RCC 7860 (cell line): ENCODE measurements around the gene PNN.
"Not testable (repeated sequence)": the region's sequence is repeated elsewhere in the genome, so short reads cannot be mapped to it uniquely, and the experiment has no call there.

Source experiments
- DNase-seq: peaks from one replicate; pipeline ENCODE4 v3.0.0-alpha.2; 2015; ENCODE audit warnings: low spot score
- FAIRE-seq: peaks from 2 replicates; lab custom pipeline; 2012; peaks lifted over from hg19 to GRCh38; lab: Jason Lieb, UNC

Gene PNN

DNA sequence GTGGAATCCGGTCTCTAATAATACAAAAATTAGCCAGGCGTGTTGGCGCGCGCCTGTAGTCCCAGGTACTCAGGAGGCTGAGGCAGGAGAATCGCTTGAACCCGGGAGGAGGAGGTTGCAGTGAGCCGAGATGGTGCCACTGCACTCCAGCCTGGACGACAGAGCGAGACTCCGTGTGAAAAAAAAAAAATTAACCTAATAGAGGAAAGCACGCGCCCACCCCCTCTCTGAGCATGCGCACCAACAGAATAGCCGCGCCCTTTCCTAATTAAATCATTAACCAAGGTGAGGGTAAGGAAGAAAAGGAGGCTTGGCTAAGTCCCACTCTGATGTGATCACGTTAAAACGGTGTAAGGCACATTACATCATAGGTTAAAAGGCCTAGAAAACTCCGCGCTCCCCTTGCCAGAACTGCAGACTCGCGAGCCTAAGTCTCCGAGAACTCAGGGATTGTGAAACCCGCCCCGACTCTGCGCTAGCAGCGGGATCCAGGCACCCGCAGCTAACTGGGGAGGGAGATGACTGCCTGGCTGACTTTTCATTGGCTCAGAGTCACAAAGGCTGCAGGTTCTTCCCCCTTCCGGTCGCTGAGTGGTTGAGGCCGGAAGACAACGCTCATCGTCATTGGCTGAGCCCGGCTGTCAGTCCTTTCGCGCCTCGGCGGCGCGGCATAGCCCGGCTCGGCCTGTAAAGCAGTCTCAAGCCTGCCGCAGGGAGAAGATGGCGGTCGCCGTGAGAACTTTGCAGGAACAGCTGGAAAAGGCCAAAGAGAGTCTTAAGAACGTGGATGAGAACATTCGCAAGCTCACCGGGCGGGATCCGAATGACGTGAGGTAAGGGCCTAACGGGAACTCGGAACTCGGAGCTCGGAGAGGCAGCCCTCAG lies at the start of gene PNN:
Gene PNN (plus strand): TSS at position 695 of the 885 bp plus-strand sequence. CDS start 26 bp downstream, at position 721.
- FAIRE-seq (peak; percentile 82), DNase-seq (peak; percentile 97)

DNA sequence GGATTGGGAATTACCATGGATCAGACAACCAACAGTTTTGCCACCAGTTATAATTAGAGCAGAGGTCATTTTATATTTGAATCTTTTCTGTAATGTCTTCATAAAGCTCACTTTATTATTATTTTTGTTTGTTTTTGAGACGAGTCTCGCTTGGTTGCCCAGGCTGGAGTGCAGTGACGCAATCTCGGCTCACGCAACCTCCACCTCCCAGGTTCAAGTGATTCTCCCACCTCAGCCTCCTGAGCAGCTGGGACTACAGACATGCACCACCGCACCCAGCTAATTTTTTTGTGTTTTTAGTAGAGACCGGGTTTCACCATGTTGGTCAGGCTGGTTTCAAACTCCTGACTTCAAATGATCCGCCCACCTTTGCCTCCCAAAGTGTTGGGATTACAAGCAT lies 37.2 kb upstream of the PNN start:
- FAIRE-seq, DNase-seq: not testable (repeated sequence)

DNA sequence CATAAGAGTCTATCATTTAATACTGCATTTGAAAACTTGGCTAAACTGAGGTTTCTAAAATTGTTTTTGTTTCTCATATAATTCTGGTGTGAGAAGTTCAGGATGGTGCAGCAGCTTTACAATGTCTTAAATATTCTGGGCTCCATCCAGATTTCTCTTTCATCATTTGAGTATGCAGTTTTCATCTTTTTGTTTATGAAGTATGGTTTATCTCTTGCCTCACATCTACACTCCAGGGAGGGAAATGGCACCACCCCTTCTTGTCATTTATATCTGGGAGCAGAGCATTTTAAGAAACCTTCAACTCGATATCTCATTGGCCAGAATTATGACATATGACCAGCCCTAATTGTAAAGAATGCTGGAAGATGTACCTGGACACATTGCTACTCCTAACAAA lies 36.6 kb upstream of the PNN start:
- no peak for DNase-seq
- no peak for FAIRE-seq

DNA sequence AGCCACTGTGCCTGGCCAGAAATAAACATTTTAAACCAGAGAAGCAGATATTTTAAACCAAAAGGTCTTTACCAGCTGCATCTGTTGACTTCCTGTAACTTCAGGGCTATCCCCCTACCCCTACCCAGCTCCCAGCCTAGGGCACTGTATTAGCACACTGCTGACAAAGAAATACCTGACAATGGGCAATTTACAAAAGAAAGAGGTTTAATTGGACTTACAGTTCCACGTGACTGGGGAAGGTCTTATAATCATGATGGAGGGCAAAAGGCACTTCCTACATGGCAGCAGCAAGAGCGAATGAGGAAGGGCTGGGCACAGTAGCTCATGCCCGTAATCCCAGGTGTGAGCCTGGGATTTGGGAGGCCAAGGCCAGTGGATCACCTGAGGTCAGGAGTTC lies 34.9 kb upstream of the PNN start:
- DNase-seq = no peak
- no peak for FAIRE-seq

DNA sequence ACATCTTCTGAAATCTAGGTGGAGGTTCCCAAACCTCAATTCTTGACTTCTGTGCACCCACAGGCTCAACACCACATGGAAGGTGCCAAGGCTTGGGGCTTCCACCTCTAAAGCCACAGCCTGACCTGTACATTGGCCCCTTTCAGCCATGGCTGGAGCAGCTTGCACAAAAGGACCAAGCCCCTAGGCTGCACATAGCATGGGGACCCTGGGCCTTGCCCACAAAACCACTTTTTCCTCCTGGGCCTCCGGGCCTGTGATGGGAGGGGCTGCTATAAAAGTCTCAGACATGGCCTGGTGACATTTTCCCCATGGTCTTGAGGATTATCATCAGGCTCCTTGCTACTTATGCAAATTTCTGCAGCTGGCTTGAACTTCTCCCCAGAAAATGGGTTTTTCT lies 33.4 kb upstream of the PNN start:
- not testable (repeated sequence) for FAIRE-seq, DNase-seq

DNA sequence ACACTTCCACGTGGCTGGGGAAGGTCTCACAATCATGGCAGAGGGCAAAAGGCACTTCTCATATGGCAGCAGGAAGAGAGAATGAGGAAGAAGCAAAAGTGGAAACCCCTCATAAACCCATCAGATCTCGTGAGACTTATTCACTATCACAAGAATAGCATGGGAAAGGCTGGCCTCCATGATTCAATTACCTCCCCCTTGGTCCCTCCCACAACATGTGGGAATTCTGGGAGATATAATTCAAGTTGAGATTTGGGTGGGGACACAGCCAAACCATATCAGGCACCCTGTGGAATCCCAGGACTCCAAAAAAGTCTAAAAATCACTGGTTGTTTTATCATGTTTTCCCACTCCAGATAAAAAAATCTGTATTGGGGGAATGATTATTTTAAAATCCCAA lies 31.8 kb upstream of the PNN start:
- not testable (repeated sequence) for FAIRE-seq

DNA sequence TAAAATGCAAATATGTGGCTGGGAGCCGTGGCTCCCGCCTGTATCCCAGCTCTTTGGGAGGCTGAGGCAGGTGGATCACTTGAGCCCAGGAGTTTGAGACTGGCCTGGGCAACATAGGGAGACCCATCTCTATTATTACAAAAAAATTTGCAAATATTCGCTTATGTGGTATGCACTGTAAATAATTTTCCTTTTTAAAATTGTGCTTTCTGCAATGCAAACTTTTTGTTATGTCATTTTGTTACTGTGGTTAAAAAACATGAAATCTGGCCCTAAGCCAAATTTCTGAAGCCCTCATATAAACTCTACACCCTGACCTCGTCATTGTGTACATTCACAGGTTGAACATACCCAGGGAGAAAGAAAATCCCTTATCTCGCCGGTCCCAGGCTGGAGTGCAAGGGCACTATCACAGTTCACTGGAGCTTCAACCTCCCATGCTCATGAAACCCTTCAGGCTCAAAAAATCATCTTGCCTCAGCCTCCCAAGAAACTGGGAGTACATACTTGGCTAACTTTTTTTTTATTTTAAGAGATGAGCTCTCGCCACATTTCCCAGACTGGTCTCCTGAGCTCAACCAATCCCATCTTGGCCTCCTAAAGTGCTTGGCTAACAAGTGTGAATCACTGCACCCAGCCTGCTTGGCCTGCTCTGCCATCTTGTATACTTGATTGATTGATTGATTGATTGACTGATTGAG lies 29.6 kb upstream of the PNN start:
- DNase-seq (no peak), FAIRE-seq (no peak)

More for the DNA sequence above, 31.8 kb upstream of the PNN start:
- DNase-seq = not testable (repeated sequence)

DNA sequence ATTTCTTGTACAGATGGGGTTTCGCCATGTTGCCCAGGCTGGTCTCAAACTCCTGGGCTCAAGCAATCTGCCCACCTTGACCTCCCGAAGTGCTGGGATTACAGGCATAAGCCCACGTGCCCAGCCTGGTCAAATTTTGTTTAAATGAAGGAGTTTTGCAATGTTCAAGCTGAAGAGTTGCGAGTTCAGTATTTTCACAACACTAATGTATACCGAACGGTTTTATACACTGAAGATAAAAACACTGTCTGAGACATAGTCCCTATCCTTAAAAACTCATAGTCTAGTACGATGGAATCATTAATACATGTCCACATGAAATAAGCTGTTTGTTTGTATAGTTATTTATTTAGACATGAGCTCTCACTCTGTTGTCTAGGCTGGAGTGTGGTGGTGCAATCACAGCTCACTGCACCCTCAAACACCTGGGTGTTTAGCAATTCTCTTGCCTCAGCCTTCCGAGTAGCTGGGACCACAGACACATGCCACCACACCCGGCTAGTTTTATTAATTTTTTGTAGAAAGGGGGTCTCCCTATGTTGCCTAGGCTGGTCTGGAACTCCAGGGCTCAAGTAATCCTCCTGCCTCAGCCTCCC lies 20.4 kb upstream of the PNN start:
- FAIRE-seq (no peak), DNase-seq (no peak)

DNA sequence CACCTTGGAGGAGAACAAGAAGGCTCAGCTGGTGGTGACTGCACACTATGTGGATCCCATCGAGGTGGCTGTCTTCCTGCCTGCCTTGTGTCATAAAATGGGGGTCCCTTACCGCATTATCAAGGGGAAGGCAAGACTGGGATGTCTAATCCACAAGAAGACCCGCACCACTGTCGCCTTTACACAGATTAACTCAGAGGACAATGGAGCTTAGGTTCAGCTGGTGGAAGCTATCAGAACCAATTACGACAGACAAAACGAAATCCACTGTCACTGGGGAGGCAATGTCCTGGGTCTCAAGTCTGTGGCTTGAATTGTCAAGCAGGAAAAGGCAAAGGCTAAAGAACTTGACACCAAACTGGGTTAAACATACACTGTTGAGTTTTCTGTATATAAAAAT lies 17.6 kb upstream of the PNN start:
- no peak for FAIRE-seq
- no peak for DNase-seq

DNA sequence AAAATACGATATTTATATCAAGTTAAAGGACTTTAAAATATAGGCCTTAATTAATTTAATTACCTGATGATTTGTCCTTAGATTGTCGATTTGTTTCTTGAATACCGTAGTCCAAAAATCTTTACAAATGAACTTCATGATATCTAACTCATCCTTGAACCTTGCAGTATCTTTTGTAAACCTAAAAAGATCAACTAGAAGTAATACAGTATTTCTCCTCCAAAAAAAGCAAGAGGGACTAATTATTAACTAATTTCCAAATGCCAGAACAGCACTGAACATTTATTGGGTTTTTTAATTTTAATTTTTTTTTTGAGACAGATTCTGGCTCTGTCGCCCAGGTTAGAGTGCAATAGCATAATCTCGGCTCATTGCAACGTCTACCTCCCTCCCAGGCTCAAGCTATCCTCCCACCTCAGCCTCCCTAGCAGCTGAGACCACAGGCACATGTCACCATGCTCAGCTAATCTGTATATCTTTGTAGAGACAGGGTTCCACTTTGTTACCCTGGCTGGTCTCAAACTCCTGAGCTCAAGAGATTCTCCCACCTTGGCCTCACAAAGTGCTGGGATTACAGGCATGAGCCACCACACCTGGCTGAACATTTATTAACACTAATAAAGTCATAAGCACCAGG lies 16.7 kb upstream of the PNN start:
- DNase-seq = no peak
- no peak for FAIRE-seq

DNA sequence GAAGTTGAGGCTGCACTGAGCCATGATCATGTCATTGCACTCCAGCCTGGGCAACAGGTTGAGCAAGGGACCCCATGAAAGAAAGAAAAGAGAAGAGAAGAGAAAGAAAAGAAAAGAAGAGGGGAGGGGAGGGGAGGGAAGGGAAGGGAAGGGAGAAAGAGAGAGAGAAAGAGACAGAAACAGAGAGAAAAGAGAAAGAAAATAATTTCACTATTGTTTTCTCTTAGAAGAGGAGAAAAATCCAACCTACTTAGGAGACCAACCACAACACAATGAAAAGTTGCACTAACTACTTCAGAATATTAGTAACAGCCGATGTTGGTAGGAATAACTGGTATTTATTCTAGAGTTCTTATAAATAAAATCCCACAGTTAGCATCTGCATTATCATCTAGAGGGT lies 14.6 kb upstream of the PNN start:
- FAIRE-seq (no peak), DNase-seq (no peak)

DNA sequence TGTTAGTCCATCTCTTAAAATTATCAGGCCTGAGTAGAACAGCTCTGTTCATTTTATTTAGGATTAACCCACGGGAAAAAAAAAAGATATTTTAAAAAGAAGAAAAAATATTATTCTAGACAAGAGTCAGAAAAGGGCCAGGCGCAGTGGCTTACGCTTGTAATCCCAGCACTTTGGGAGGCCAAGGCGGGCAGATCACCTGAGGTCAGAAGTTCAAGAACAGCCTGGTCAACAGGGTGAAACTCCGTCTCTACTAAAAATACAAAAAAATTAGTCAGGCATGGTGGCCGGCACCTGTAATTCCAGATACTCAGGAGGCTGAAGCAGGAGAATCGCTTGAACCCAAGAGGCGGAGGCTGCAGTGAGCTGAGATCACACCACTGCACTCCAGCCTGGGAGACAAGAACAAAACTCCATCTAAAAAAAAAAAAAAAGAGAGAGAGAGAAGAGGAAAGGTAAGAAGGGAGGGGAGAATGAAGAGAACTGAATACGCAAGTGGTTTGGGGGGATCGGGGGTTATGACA lies 7.2 kb upstream of the PNN start:
- FAIRE-seq = not testable (repeated sequence)

DNA sequence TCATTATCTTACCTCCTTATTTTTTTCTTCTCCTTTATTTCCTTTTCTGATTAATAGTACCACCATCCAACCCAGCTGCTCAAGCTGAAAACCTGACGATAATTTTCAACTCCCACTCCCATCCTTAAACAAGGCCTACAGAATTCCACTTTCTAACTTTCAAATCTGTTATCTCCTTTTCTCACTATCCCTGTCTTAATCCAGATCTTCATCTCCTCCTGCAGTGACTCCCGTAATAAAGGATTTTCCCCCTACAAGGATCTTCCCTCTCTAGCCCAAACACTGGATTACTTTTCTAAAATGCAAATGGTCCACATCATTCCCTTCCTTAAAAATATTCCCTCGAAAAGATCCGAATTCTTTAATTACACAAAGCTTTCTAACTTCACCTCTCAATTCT lies 6.5 kb upstream of the PNN start:
- FAIRE-seq (no peak), DNase-seq (no peak)

More for the DNA sequence above, 7.2 kb upstream of the PNN start:
- DNase-seq = not testable (repeated sequence)

DNA sequence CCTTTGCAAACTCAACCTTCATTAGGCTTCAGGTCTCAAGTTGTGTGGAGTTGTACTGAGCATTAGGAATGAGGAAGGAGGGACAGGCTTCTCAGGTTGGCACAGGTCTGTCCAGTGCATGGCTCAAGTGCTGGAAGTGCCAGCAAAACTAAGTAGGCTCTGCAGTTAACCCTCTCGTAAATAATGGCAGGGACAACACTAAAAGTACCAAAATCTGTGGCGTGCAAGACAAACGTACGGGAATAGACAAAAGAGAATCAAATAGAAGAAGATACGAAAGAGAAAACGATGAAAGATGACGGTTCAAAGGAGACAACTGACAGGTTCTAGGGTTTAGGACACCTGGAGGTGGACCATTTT lies 5.5 kb upstream of the PNN start:
- DNase-seq (no peak), FAIRE-seq (no peak)

DNA sequence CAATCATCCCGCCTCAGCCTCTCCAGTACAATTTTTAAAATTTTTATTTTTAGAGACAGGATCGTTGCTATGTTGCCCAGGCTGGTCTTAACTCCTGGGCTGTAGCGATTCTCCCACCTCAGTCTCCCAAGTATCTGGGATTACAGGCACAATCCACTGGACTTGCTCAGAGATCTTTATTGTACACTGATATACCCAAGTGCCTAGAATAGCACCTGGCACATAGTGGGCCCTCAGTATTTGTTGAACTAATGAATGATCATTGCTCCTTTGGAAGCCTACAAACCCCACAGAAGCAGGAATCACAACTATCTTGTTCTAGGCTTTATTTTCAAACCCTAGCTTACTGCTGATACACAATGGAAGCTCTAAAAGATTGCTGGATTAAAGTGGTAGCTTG lies 1.9 kb upstream of the PNN start:
- no peak for FAIRE-seq
- no peak for DNase-seq

DNA sequence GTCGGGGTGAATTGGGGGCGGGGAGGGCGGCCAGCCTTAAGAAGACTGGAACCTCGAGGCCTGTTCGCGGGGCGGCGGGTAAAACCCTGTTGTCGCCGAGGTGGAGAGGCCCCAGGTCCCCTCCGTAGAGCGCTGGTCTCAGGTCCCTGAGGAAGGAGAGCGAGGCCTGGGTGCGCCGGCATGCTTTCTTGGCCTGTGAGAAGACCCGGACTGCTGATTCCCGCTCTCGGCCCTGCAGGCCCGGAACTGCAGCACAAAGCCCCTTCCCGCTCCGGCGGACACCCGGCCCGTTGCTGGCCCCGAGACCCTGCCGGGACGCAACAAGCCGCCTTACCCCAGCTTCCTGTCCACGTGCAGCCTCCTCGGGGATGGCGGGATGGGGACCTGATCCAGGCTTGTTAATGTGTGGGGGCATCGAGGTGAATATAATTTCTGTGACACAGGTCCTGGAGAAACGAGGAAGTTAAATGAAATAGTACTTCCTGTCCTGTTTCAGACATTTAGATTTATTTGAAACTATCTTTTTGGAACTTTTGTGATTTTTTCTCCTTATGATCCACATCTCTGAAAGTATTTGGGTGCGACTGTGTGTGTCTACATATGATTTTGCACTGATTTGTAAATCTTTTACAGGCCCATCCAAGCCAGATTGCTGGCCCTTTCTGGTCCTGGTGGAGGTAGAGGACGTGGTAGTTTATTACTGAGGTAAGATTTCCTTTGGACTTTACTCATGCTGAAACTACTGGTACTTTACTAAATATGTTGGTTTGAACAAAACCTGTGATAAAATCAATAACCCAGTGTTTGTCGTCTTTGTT lies 600 bp downstream of the PNN start:
- DNase-seq (no peak), FAIRE-seq (no peak)

DNA sequence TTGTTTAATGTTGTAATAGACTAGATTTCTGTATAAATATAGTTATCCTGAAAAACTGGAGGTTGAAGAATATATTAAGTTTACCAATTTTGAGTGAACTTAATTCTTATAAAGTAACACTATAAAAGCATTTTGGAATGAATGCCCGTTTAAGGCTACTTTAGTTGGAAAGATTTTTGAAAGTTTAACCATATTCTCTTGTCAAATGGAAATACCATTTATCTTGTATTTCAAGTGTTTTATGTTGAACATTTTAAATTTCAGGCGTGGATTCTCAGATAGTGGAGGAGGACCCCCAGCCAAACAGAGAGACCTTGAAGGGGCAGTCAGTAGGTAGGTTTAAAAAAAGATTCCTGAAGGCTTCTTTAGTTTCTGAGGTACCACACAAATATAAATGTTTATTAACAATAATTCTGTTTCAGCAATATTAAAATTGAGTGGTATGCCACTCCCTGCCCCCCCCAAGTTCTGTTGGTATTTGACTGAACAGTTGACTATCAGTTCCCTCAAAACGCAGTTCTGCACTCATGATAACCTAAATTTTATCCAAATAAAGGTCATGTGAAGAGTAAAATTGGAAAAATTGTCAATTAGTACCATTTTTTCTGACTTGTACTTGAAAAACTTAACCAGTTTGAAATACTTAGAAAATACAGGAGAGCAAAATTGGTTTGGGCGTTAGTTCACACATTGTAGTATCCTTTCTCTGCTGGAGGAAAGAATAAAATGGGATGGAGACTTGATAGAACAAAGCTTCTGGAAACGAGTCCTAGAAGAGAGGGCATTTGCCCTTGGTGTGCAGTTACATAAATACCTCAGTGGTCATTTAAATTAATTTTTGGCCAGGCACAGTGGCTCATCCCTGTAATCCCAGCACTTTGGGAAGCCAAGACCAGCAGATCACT lies 1.5 kb downstream of the PNN start:
- DNase-seq (no peak), FAIRE-seq (no peak)

DNA sequence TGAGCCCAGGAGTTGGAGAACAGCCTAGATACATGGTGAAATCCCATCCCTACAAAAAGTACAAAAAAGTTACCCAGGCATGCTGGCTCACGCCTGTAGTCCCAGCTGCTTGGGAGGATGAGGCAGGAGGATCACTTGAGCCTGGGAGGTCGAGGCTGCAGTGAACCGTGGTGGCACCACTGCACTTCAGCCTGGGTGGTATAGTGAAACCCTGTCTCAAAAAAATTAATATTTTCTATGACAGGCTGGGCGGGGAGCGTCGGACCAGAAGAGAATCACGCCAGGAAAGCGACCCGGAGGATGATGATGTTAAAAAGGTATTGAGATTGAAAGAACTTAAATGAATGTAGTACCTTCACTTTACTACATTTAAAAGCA lies 2.1 kb downstream of the PNN start:
- DNase-seq (no peak), FAIRE-seq (no peak)

DNA sequence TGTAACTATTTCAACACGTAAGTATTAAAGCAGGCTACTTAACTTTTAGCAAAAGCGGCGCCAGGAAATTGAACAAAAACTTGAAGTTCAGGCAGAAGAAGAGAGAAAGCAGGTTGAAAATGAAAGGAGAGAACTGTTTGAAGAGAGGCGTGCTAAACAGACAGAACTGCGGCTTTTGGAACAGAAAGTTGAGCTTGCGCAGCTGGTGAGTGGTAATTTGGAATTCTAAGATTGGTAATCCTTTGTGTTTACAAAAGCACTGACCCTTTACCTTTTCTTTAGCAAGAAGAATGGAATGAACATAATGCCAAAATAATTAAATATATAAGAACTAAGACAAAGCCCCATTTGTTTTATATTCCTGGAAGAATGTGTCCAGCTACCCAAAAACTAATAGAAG lies 4.0 kb downstream of the PNN start:
- FAIRE-seq (no peak), DNase-seq (no peak)
